Smooth muscle cell (in vitro differentiated cells): Measurements from ENCODE around the gene CEP152. TPM values are rescaled to one million over a fixed set of nuclear protein-coding genes. Genes with fewer than 3 reads are reported as not detected.
A peak's percentile ranks its signal among the peaks of the same experiment; 100 is the strongest.

Source experiments
- DNase-seq: peaks from one replicate; lab custom pipeline; 2025; ENCODE audit not compliant: unreplicated experiment; lab: John Stamatoyannopoulos, UW
- H2AFZ ChIP-seq: fragments of 200-600 bp; sonication (generic); 2 replicates; pipeline ENCODE4 v1.6.0; 2016; ENCODE audit warnings: antibody characterized with exemption, low read depth, mild to moderate bottlenecking
- H3F3A ChIP-seq: fragments of 200-600 bp; sonication (generic); 2 replicates; pipeline ENCODE4 v1.6.0; 2017; ENCODE audit warnings: antibody characterized with exemption, low read depth
- H3K27ac ChIP-seq: fragments of 200-600 bp; sonication (generic); 2 replicates; pipeline ENCODE4 v1.5.1; 2016; ENCODE audit warnings: low read depth, mild to moderate bottlenecking
- H3K27me3 ChIP-seq: fragments of 200-600 bp; sonication (generic); 2 replicates; pipeline ENCODE4 v1.6.1; 2016; ENCODE audit warnings: low read depth, mild to moderate bottlenecking
- H3K36me3 ChIP-seq: fragments of 200-600 bp; sonication (generic); 2 replicates; pipeline ENCODE4 v1.5.1; 2016; ENCODE audit warnings: low read depth
- H3K4me1 ChIP-seq: fragments of 200-600 bp; sonication (generic); 2 replicates; pipeline ENCODE4 v1.5.1; 2016; ENCODE audit warnings: low read depth
- H3K4me2 ChIP-seq: fragments of 200-600 bp; sonication (generic); 2 replicates; pipeline ENCODE4 v1.6.0; 2016; ENCODE audit warnings: mild to moderate bottlenecking
- H3K4me3 ChIP-seq: fragments of 200-600 bp; sonication (generic); 2 replicates; pipeline ENCODE4 v1.5.1; 2016; ENCODE audit warnings: mild to moderate bottlenecking
- H3K79me2 ChIP-seq: fragments of 200-600 bp; sonication (generic); 2 replicates; pipeline ENCODE4 v1.6.0; 2016; ENCODE audit warnings: low read depth, mild to moderate bottlenecking
- H3K9ac ChIP-seq: fragments of 200-600 bp; sonication (generic); 2 replicates; pipeline ENCODE4 v1.6.0; 2016; ENCODE audit warnings: low read depth
- H3K9me3 ChIP-seq: fragments of 200-600 bp; sonication (generic); replicated peaks from 2 replicates; pipeline ENCODE4 v1.5.1; 2016; ENCODE audit warnings: low read depth
- H4K20me1 ChIP-seq: fragments of 200-600 bp; sonication (generic); 2 replicates; pipeline ENCODE4 v1.6.0; 2016; ENCODE audit warnings: low read depth
- CTCF ChIP-seq: fragments of 200-600 bp; sonication (generic); IDR thresholded peaks from 2 replicates; pipeline ENCODE4 v1.5.1; 2017; ENCODE audit warnings: borderline replicate concordance, mild to moderate bottlenecking, antibody characterized with exemption; ENCODE audit not compliant: insufficient read depth, poor library complexity, severe bottlenecking
- WGBS: methylation state at CpG from one replicate; pipeline ENCODE4 v1.1.7; 2016; ENCODE audit warnings: low lambda C conversion rate; 5-methylcytosine and 5-hydroxymethylcytosine counted together
- polyA plus RNA-seq: library from polyadenylated mRNA; unstranded; fragments of >200 nt; fragmentation: Nextera tagmentation; extraction: Ambion mirVana; gene quantifications from 2 replicates; pipeline ENCODE4 v1.2.1, GENCODE V29; 2016
- total RNA-seq: library from RNA; depleted of rRNA; stranded (reverse); fragments of >200 nt; gene quantifications from 2 replicates; pipeline ENCODE4 v1.2.3, GENCODE V29; 2014

CEP152 gene
- total and polyA plus RNA-seq, 2 experiments from 2014 or later: 3.9 to 37.5 TPM

DNA sequence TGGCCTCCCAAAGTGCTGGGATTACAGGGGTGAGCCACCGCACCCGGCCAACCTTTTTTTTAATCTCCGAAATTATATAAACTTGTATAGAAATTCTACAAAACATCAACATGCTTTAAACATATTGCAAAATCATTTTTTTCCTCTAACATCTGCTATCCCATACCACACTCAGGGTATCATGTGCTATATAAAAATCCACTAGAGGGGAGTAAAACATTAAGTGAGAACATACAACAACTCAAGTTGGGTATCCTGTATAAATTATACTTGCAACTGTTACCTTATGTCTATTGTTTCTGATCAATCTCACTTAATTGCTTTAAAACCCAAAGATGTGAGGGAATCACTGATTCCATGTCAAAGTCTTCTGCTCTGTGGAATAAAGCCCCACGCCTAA is 93.4 kb downstream of the CEP152 start:
- Histone ChIP-seq H3F3A (no peaks in the 10 kb centered on the region), H3K79me2 (no peaks in the 10 kb centered on the region), H3K4me3 (no peak overlapping the region), H2AFZ (no peak overlapping the region), H3K36me3 (no peaks in the 10 kb centered on the region), H3K4me2 (no peak overlapping the region), H3K27me3 (no peaks in the 10 kb centered on the region), H3K9me3 (peaks cover 10% of the 10 kb centered on the region), H3K9ac (no peak overlapping the region), H4K20me1 (no peaks in the 10 kb centered on the region), H3K27ac (no peak overlapping the region), H3K4me1 (no peaks in the 10 kb centered on the region)
- no peak for DNase-seq
- 93% methylated on average over 4 of the region's 4 CpGs for WGBS
- no peak for TF ChIP-seq CTCF

DNA sequence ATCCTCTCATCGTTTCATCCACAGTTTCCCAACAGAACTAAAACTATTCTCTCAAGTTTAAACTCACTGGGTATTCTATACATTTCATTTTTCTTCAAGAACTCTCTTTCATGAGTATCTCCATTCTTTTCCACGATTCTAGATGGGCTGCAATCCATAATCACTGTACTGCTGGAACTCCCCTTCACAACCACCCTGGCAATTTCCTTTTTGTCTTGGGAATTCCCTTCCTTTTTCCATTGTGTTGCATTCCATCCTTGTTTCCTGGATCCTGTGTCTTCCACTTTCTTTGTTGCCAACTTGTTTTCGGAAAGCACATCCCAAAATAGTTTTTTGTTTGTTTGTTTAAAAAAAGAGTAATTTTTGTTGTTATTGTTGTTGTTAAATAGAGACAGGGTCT is 98.3 kb downstream of the CEP152 start:
- H3K27ac ChIP-seq: no peak overlapping the region
- H3K4me3 ChIP-seq: no peak overlapping the region
- WGBS: 91% methylated on average over 3 of the region's 3 CpGs
- no peak overlapping the region for H3K4me2 ChIP-seq
- H4K20me1 ChIP-seq: no peaks in the 10 kb centered on the region
- TF ChIP-seq CTCF: no peak
- no peaks in the 10 kb centered on the region for H3K79me2 ChIP-seq
- no peaks in the 10 kb centered on the region for H3K36me3 ChIP-seq
- no peak overlapping the region for H3K9ac ChIP-seq
- H3K9me3 ChIP-seq: peaks cover 10% of the 10 kb centered on the region
- H2AFZ ChIP-seq: no peak overlapping the region
- no peak for DNase-seq
- H3K27me3 ChIP-seq: no peaks in the 10 kb centered on the region
- no peaks in the 10 kb centered on the region for H3K4me1 ChIP-seq
- no peaks in the 10 kb centered on the region for H3F3A ChIP-seq

- Histone ChIP-seq H4K20me1 (no peaks in the 10 kb centered on the region), H3K79me2 (no peaks in the 10 kb centered on the region), H3K27me3 (no peaks in the 10 kb centered on the region), H3F3A (no peaks in the 10 kb centered on the region), H3K4me3 (no peak overlapping the region), H3K27ac (peak overlapping the region; percentile 69), H3K36me3 (no peaks in the 10 kb centered on the region), H3K4me1 (no peaks in the 10 kb centered on the region), H3K4me2 (no peak overlapping the region), H2AFZ (no peak overlapping the region), H3K9me3 (peaks cover 5% of the 10 kb centered on the region), H3K9ac (no peak overlapping the region)
- WGBS: 55% methylated on average over 4 of the region's 4 CpGs
- TF ChIP-seq CTCF: no peak
- DNase-seq: no peak
Measured at GRCh38 chr15:48710952-48711495, 99.8 kb downstream of the CEP152 start.

DNA sequence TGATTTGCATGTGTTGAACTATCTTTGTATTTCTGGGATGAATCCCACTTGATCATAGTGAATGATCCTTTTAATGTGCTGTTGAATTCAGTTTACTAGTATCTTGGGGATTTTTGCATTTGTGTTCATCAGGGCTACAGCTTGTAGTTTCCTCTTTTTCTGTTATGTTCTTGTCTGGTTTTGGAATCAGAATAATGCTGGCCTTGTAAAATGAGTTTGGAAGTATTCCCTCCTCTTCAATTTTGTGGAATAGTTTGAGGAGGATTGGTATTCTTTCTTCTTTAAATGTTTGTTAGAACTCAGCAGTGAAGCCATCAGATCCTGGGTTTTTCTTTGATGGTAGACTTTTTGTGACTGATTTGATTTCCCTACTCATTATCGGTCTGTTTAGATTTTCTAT is 102.2 kb downstream of the CEP152 start:
- Histone ChIP-seq H3K79me2 (no peaks in the 10 kb centered on the region), H2AFZ (no peak overlapping the region), H3K36me3 (no peaks in the 10 kb centered on the region), H3K4me1 (no peaks in the 10 kb centered on the region), H4K20me1 (no peaks in the 10 kb centered on the region), H3K4me2 (no peak overlapping the region), H3K27me3 (no peaks in the 10 kb centered on the region), H3F3A (no peaks in the 10 kb centered on the region), H3K9ac (no peak overlapping the region), H3K9me3 (no peaks in the 10 kb centered on the region), H3K27ac (no peak overlapping the region), H3K4me3 (no peak overlapping the region)
- no peak for DNase-seq
- no peak for TF ChIP-seq CTCF
- 100% methylated on average over 1 of the region's 1 CpG for WGBS
